Neuronal stem cell (in vitro differentiated cells): Measurements from ENCODE around the gene MACROD2.

Experiments used
- DNase-seq: peaks from one replicate; pipeline ENCODE4 v3.0.0-alpha.2; 2013; ENCODE audit warnings: low spot score
- H2AFZ ChIP-seq: one replicate; pipeline ENCODE4 v1.6.1; 2013; ENCODE audit warnings: mild to moderate bottlenecking, low read length, inconsistent platforms
- H2AK5ac ChIP-seq: 2 replicates; pipeline ENCODE4 v1.6.1; 2013; ENCODE audit warnings: low read depth, mild to moderate bottlenecking, inconsistent platforms, low read length, moderate library complexity, mixed read lengths
- H2BK120ac ChIP-seq: 2 replicates; pipeline ENCODE4 v1.6.1; 2013; ENCODE audit warnings: low read depth, mild to moderate bottlenecking, inconsistent platforms, low read length, moderate library complexity, mixed read lengths
- H2BK12ac ChIP-seq: one replicate; pipeline ENCODE4 v1.6.1; 2013; ENCODE audit warnings: low read length, inconsistent platforms
- H2BK15ac ChIP-seq: 2 replicates; pipeline ENCODE4 v1.6.1; 2013; ENCODE audit warnings: mild to moderate bottlenecking, low read length, inconsistent platforms, mixed read lengths
- H2BK5ac ChIP-seq: one replicate; pipeline ENCODE4 v1.6.1; 2013; ENCODE audit warnings: inconsistent platforms, mild to moderate bottlenecking, low read length, moderate library complexity
- H3K14ac ChIP-seq: one replicate; pipeline ENCODE4 v1.6.1; 2013; ENCODE audit warnings: low read length, inconsistent platforms
- H3K18ac ChIP-seq: 2 replicates; pipeline ENCODE4 v1.6.1; 2013; ENCODE audit warnings: low read length, inconsistent platforms
- H3K23ac ChIP-seq: 2 replicates; pipeline ENCODE4 v1.6.1; 2013; ENCODE audit warnings: low read depth, mild to moderate bottlenecking, mixed read lengths, low read length, inconsistent platforms; ENCODE audit not compliant: poor library complexity
- H3K27ac ChIP-seq: replicated peaks from 3 replicates; pipeline ENCODE4 v1.5.1; 2013; ENCODE audit warnings: low read length, inconsistent platforms
- H3K27me3 ChIP-seq, 3 experiments: 2 replicates each; pipeline ENCODE4 v1.6.1; 2013; ENCODE audit warnings: low read length in 3 of 3, mild to moderate bottlenecking in 2 of 3, inconsistent platforms in 1 of 3, low read depth in 1 of 3, mixed read lengths in 1 of 3, moderate library complexity in 1 of 3; ENCODE audit not compliant: control insufficient read depth in 3 of 3, insufficient read depth in 3 of 3
- H3K36me3 ChIP-seq, 2 donors: replicated peaks in 1 of 2; 2 replicates each; pipeline ENCODE4 v1.6.1; 2013; ENCODE audit warnings: low read length in 2 of 2; ENCODE audit not compliant: control insufficient read depth in 2 of 2, insufficient read depth in 2 of 2
- H3K4ac ChIP-seq: 2 replicates; pipeline ENCODE4 v1.6.1; 2013; ENCODE audit warnings: inconsistent platforms, mild to moderate bottlenecking, low read length, moderate library complexity
- H3K4me1 ChIP-seq, 2 donors: 1 replicate in 1 of 2; 2 replicates in 1 of 2; pipeline ENCODE4 v1.6.1; 2013; ENCODE audit warnings: low read length in 2 of 2, low read depth in 1 of 2; ENCODE audit not compliant: control insufficient read depth in 2 of 2, insufficient read depth in 1 of 2
- H3K4me2 ChIP-seq: one replicate; pipeline ENCODE4 v1.6.1; 2013; ENCODE audit warnings: mild to moderate bottlenecking, low read length, inconsistent platforms; ENCODE audit not compliant: insufficient read depth, poor library complexity, severe bottlenecking
- H3K4me3 ChIP-seq, 2 donors: 2 replicates each; pipeline ENCODE4 v1.5.1; 2013; ENCODE audit warnings: low read length in 2 of 2, mild to moderate bottlenecking in 2 of 2, inconsistent platforms in 1 of 2, moderate library complexity in 1 of 2
- H3K79me1 ChIP-seq: one replicate; pipeline ENCODE4 v1.6.1; 2013; ENCODE audit warnings: low read depth, mild to moderate bottlenecking, inconsistent platforms, low read length, moderate library complexity
- H3K9ac ChIP-seq: one replicate; pipeline ENCODE4 v1.6.1; 2013; ENCODE audit warnings: mild to moderate bottlenecking, low read depth, low read length, inconsistent platforms; ENCODE audit not compliant: poor library complexity
- H3K9me3 ChIP-seq, 2 donors: replicated peaks in 1 of 2; 2 replicates each; pipeline versions ENCODE3 to v1.6.1; 2013; ENCODE audit warnings: low read length in 2 of 2, mild to moderate bottlenecking in 2 of 2, inconsistent platforms in 1 of 2, low read depth in 1 of 2, mixed read lengths in 1 of 2, moderate library complexity in 1 of 2; ENCODE audit not compliant: control insufficient read depth in 2 of 2, insufficient read depth in 1 of 2
- H4K8ac ChIP-seq: one replicate; pipeline ENCODE4 v1.6.1; 2013; ENCODE audit warnings: low read depth, mild to moderate bottlenecking, inconsistent platforms, low read length, moderate library complexity
- H4K91ac ChIP-seq: one replicate; pipeline ENCODE4 v1.6.1; 2013; ENCODE audit warnings: low read length, low read depth, mild to moderate bottlenecking, inconsistent platforms; ENCODE audit not compliant: poor library complexity
- WGBS, 2 donors: extraction: QIAGEN DNeasy Blood & Tissue Kit; methylation state at CpG; one replicate each; pipeline ENCODE4 v1.1.7; 2013; ENCODE audit warnings: missing lambda C conversion rate in 2 of 2, mixed read lengths in 1 of 2; ENCODE audit not compliant: insufficient read length in 2 of 2, insufficient replicate concordance in 1 of 2; ENCODE audit errors: extremely low coverage in 2 of 2; 5-methylcytosine and 5-hydroxymethylcytosine counted together

Gene MACROD2

GRCh38 chr20:13960525-13960924 is 34.8 kb upstream of the MACROD2 start:
- H2BK15ac ChIP-seq = no peak overlapping the region
- no peaks in the 10 kb centered on the region for H3K36me3 ChIP-seq
- H2AK5ac ChIP-seq = no peak overlapping the region
- H3K18ac ChIP-seq = no peak overlapping the region
- no peak overlapping the region for H3K4ac ChIP-seq
- no peak overlapping the region for H2BK120ac ChIP-seq
- H3K27ac ChIP-seq = no peak overlapping the region
- no peaks in the 10 kb centered on the region for H3K79me1 ChIP-seq
- no peak overlapping the region for H3K4me2 ChIP-seq
- no peak overlapping the region for H2BK5ac ChIP-seq
- no peaks in the 10 kb centered on the region for H3K9me3 ChIP-seq
- H3K23ac ChIP-seq = no peak overlapping the region
- no peak overlapping the region for H3K14ac ChIP-seq
- H3K4me3 ChIP-seq = no peak overlapping the region
- H4K8ac ChIP-seq = no peak overlapping the region
- H3K27me3 ChIP-seq = no peaks in the 10 kb centered on the region
- no peak overlapping the region for H2AFZ ChIP-seq
- no peak overlapping the region for H4K91ac ChIP-seq
- H3K9ac ChIP-seq = no peak overlapping the region
- no CpG with 5 or more reads among the region's 3 CpGs for WGBS, 2 donors
- no peak for DNase-seq
- no peaks in the 10 kb centered on the region for H3K4me1 ChIP-seq
- no peak overlapping the region for H2BK12ac ChIP-seq

- Histone ChIP-seq H3K4me1 (no peaks in the 10 kb centered on the region), H3K23ac (no peak overlapping the region), H2BK15ac (no peak overlapping the region), H2BK5ac (no peak overlapping the region), H4K91ac (no peak overlapping the region), H3K18ac (no peak overlapping the region), H2BK12ac (no peak overlapping the region), H2BK120ac (no peak overlapping the region), H3K4ac (no peak overlapping the region), H3K36me3 (no peaks in the 10 kb centered on the region), H3K9me3 (no peaks in the 10 kb centered on the region), H3K9ac (no peak overlapping the region), H3K14ac (no peak overlapping the region), H3K79me1 (no peaks in the 10 kb centered on the region), H3K27ac (no peak overlapping the region), H2AFZ (no peak overlapping the region), H3K27me3 (no peaks in the 10 kb centered on the region), H3K4me2 (no peak overlapping the region), H3K4me3 (no peak overlapping the region), H2AK5ac (no peak overlapping the region), H4K8ac (no peak overlapping the region)
- DNase-seq = no peak
- WGBS, 2 donors = no CpG with 5 or more reads among the region's 4 CpGs
Measured at GRCh38 chr20:13984211-13984610, 11.1 kb upstream of the MACROD2 start.

- DNase-seq = peak; percentile 66
- no peak within 1 kb of the TSS for H3K4ac ChIP-seq
- no peak within 1 kb of the TSS for H2BK12ac ChIP-seq
- no peak within 1 kb of the TSS for H3K14ac ChIP-seq
- no CpG with 5 or more reads among the region's 5 CpGs for WGBS, 2 donors
- H4K91ac ChIP-seq = no peak within 1 kb of the TSS
- peaks cover 2 to 8% of the 10 kb centered on the region in 2 donors for H3K9me3 ChIP-seq
- no peak within 1 kb of the TSS for H2AK5ac ChIP-seq
- H3K23ac ChIP-seq = no peak within 1 kb of the TSS
- H2BK15ac ChIP-seq = peak within 1 kb of the TSS; percentile 45
- H2AFZ ChIP-seq = peak within 1 kb of the TSS; percentile 80
- H3K4me1 ChIP-seq = peaks cover 0 to 5% of the 10 kb centered on the region in 2 donors
- no peak within 1 kb of the TSS for H3K18ac ChIP-seq
- no peak within 1 kb of the TSS for H4K8ac ChIP-seq
- no peaks in the 10 kb centered on the region for H3K36me3 ChIP-seq
- no peaks in the 10 kb centered on the region for H3K27me3 ChIP-seq
- H3K4me3 ChIP-seq = no peak within 1 kb of the TSS
- H3K9ac ChIP-seq = no peak within 1 kb of the TSS
- no peaks in the 10 kb centered on the region for H3K79me1 ChIP-seq
- H3K27ac ChIP-seq = peak within 1 kb of the TSS; percentile 66
- H3K4me2 ChIP-seq = no peak within 1 kb of the TSS
- no peak within 1 kb of the TSS for H2BK120ac ChIP-seq
- no peak within 1 kb of the TSS for H2BK5ac ChIP-seq
Measured at GRCh38 chr20:13990465-13990864, 4.9 kb upstream of the MACROD2 start, which contains the start of gene SEL1L2. Gene SEL1L2 (minus strand): TSS chr20:13990614. CDS start chr20:13990534, 80 bp downstream.

- peaks cover 0 to 5% (median 0%) of the 10 kb centered on the region in 3 experiments for H3K27me3 ChIP-seq
- no CpG with 5 or more reads among the region's 1 CpG for WGBS, 2 donors
- no peak overlapping the region for H3K4me2 ChIP-seq
- H2BK12ac ChIP-seq = no peak overlapping the region
- H3K4ac ChIP-seq = no peak overlapping the region
- H2AFZ ChIP-seq = peak overlapping the region; percentile 80
- no peak overlapping the region for H2BK120ac ChIP-seq
- no peaks in the 10 kb centered on the region for H3K79me1 ChIP-seq
- peaks cover 0 to 5% of the 10 kb centered on the region in 2 donors for H3K4me1 ChIP-seq
- H2BK5ac ChIP-seq = no peak overlapping the region
- no peak overlapping the region for H3K23ac ChIP-seq
- no peak overlapping the region for H3K27ac ChIP-seq
- no peak overlapping the region for H4K8ac ChIP-seq
- no peaks in the 10 kb centered on the region for H3K36me3 ChIP-seq
- peaks cover 2 to 8% of the 10 kb centered on the region in 2 donors for H3K9me3 ChIP-seq
- DNase-seq = no peak
- no peak overlapping the region for H3K18ac ChIP-seq
- H3K14ac ChIP-seq = no peak overlapping the region
- H3K9ac ChIP-seq = no peak overlapping the region
- no peak overlapping the region for H3K4me3 ChIP-seq
- H4K91ac ChIP-seq = no peak overlapping the region
- peak overlapping the region; percentile 45 for H2BK15ac ChIP-seq
- no peak overlapping the region for H2AK5ac ChIP-seq
Measured at GRCh38 chr20:13991311-13991710, 4.0 kb upstream of the MACROD2 start.
